CD4-positive, alpha-beta T cell (primary cell): Measurements from ENCODE around the gene ZFYVE21. TPM values are rescaled to one million over a fixed set of nuclear protein-coding genes. Genes with fewer than 3 reads are reported as not detected.

Experiments used
- total RNA-seq, 174 experiments: library from RNA in 2 of 174; stranded (reverse) in 2 of 174; gene quantifications; one replicate each; pipeline ENCODE4 v1.2.3 and lab custom pipeline; 2021 to 2026

Gene ZFYVE21
- total RNA-seq, 2 experiments from 2014 or later, result 2.6 to 3.0 TPM

Other genes starting within 250 kb of the ZFYVE21 start
- 1 to 10 TPM; 5.8 to 6.6 TPM for gene CKB, start 193.0 kb upstream of the ZFYVE21 start, total RNA-seq
- gene TRMT61A, start 186.6 kb upstream of the ZFYVE21 start, total RNA-seq, result 1 to 10 TPM; 9.2 to 9.8 TPM
- gene BAG5, start 153.2 kb upstream of the ZFYVE21 start, total RNA-seq, result 10 to 100 TPM; 39.4 to 40.3 TPM
- gene COA8, start 152.8 kb upstream of the ZFYVE21 start, total RNA-seq, result 10 to 100 TPM in 1 of 2 experiments, 1 to 10 TPM in 1; 9.1 to 10.7 TPM
- gene KLC1, start 86.6 kb upstream of the ZFYVE21 start, total RNA-seq, result 100 to 1,000 TPM; 111 to 119 TPM
- gene XRCC3, start 359 bp upstream of the ZFYVE21 start, total RNA-seq, result 1 to 10 TPM; 4.6 to 4.8 TPM
- gene PPP1R13B, start 131.8 kb downstream of the ZFYVE21 start, total RNA-seq, result 10 to 100 TPM; 14.3 to 14.4 TPM
- under 1 TPM; 0.17 to 0.27 TPM for gene TDRD9, start 212.6 kb downstream of the ZFYVE21 start, total RNA-seq
- not detected for gene RD3L, start 226.7 kb downstream of the ZFYVE21 start, total RNA-seq